HS-5 (cell line): ENCODE data around the gene GDPD2.
"Not testable (repeated sequence)": the region's sequence is repeated elsewhere in the genome, so short reads cannot be mapped to it uniquely, and the experiment has no call there.

Experiments used
- DNase-seq: peaks from one replicate; pipeline ENCODE4 v3.0.0-alpha.2; 2012; ENCODE audit warnings: low read depth

GDPD2 gene

DNA sequence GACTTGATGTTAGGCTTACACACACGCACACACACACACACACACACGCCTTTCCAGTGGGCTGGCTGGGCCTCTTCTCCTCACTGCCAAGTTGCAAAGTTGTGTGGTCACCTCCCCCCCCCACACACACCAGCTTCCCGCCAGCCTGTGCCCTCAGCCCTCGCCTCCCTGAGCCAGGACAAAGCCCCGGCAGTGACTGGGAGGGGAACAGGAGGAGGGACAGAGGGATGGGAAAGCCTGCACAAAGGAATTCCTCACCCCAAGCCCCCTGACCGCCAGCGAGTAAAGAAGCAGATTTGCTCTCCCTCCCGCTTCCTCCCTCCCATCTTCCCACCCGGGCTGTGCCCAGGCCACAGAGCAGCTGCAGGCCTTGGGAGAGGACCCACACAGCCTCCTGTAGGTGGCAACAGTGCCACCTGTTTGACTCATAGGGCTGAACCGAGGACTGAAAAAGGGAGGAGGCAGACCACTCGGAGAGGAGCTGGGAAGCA is at the start of gene GDPD2:
TSS of gene GDPD2 (plus strand) at position 464 of the 491 bp plus-strand sequence. CDS start 1,671 bp downstream, outside the sequence.
- DNase-seq, result no peak

GRCh38 chrX:70386235-70386634 is 36.9 kb upstream of the GDPD2 start:
- no peak for DNase-seq

- DNase-seq, result no peak
Measured at GRCh38 chrX:70398899-70399298, 24.2 kb upstream of the GDPD2 start.

DNA sequence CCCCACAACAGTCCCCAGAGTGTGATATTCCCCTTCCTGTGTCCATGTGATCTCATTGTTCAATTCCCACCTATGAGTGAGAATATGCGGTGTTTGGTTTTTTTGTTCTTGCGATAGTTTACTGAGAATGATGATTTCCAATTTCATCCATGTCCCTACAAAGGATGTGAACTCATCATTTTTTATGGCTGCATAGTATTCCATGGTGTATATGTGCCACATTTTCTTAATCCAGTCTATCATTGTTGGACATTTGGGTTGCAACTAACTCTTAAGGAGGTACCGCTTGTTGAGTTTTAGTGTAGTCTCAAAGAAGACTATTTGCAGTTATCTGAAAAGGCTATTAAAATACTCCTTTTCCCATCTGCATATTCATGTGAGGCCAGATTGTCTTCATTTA is 22.9 kb upstream of the GDPD2 start:
- not testable (repeated sequence) for DNase-seq

DNA sequence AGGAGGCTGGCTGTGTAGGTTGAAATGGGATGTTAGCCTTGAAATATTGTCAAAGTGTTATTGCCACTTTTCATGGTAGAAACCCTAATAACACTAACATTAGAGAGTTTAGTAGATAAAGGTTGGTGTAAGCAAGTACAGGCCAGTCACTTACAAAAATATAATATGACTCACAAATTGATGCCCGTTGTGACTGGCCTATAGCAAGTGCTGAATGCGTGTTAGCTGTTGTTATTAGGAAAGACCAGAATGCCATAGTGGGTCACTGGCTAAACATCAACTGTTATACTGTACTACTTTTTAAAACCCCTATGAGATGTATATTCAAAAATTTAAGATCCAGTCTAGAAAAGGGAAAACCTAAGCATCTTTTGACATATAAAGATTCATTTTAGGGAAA is 20.4 kb upstream of the GDPD2 start:
- DNase-seq, result no peak

GRCh38 chrX:70405003-70405402 is 18.1 kb upstream of the GDPD2 start:
- DNase-seq, result no peak

GRCh38 chrX:70410921-70411320 is 12.2 kb upstream of the GDPD2 start:
- DNase-seq, result no peak

DNA sequence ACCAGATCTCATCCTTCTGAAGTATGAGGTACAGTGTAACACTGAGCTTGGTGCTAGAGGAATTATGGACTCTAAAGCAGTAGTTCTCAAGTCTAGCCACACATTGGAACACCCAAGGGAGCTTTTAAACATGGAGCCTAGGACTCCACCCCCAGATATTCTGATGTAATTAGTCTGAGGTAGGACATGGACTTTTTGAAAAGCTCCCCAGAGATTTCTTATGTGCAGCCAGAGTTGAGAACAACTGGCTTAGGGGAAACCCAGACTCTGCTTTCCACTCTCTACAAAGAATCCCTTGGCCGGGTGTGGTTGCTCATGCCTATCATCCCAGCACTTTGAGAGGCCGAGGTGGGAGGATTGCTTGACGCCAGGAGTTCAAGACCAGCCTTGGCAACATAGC is 11.6 kb upstream of the GDPD2 start:
- no peak for DNase-seq

GRCh38 chrX:70421618-70422017 is 1.5 kb upstream of the GDPD2 start:
- no peak for DNase-seq

- DNase-seq, result no peak
Measured at GRCh38 chrX:70423936-70424675, 992 bp downstream of the GDPD2 start.

- no peak for DNase-seq
Measured at GRCh38 chrX:70424801-70425200, 1.7 kb downstream of the GDPD2 start.

- DNase-seq, result no peak
Measured at GRCh38 chrX:70426286-70427278, 3.5 kb downstream of the GDPD2 start.

GRCh38 chrX:70427365-70427764 is 4.3 kb downstream of the GDPD2 start:
- no peak for DNase-seq

- DNase-seq, result no peak
Measured at GRCh38 chrX:70429759-70430158, 6.6 kb downstream of the GDPD2 start.

- DNase-seq, result no peak
Measured at GRCh38 chrX:70432936-70433847, 10.1 kb downstream of the GDPD2 start.

DNA sequence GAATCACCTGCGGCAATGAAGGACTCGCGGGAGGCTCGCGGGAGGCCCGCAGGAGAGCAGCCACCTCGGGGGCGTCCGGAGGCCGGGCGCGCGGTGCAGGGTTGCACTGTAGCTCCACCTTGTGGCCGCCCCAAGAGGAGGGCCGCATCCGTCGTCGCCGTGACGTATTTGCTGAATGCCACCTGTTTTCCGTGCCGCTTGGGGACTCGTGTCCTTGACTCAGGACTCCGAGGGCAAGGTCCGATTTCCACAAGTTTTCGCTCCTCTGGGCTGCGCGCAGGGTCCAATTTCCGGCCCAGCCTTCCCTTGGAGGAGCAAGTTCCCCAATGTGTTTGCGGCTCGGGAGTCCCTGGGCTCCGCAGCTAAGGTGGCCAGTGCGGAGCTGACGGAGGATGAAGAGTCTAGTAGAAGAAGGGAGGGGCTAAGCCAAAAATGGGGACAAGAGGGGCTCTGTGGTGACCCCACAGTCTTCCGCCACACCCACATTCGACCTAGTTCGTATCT is 10.8 kb downstream of the GDPD2 start:
- no peak for DNase-seq

DNA sequence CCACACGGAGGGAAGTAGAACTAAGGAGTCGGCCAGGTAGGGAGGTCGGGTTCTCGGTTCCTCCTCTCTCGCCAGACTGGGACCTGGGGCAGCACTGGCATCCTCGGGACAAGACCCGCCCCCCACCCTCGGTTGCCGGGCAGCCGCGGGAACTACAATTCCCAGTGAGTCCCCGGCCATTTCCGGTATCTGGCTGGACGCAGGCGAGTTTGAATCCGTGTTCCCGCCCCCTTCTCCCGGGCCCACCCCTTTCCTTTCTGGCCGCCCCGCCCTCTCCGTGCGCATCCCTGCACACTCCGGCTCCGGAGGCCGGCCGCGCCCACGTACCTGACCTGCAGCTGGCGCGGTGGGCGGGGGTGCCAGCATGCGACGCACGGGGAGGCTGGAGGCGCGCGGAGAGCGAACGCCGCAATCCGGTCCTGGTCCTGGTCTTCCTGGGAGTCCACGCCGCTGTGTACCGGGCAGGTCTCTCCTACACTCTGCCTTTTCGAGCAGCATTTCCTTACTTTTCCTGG is 11.3 kb downstream of the GDPD2 start:
- no peak for DNase-seq

- no peak for DNase-seq
Measured at GRCh38 chrX:70434914-70435586, 11.9 kb downstream of the GDPD2 start.

- no peak for DNase-seq
Measured at GRCh38 chrX:70436343-70436742, 13.2 kb downstream of the GDPD2 start.

DNA sequence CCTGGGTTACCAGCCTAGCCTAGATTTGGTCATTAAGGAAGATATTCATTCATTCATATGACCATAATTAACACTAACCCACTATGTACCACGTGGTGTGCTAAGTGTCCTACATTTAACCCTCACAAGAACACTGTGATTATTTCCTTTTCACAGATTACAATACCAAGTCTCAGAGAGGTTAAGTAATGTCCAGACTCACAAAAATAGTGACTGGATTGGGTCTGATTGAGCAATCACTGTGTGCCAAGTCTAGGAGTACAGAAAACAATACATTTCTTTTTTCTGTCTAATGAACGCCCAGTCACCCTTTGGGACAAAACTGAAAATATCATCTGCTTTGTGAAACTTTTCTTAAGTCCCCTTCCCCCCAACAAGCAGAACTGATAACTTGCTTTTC is 13.9 kb downstream of the GDPD2 start:
- DNase-seq, result no peak
